ENCODE data around the gene USP14.

GRCh38 chr18:261398-262073 is 103.2 kb downstream of the USP14 start:
- no peak for TF ChIP-seq ELF4 (IDR thresholded peaks at IDR 0.05)
- TF ChIP-seq HDGF (IDR thresholded peaks at IDR 0.05; ENCODE audit: borderline replicate concordance): no peak

Data from HEK293T (cell line).